ENCODE measurements around the gene DHX34. TPM values are rescaled to one million over a fixed set of nuclear protein-coding genes. Genes with fewer than 3 reads are reported as not detected.
"Not testable (repeated sequence)": the region's sequence is repeated elsewhere in the genome, so short reads cannot be mapped to it uniquely, and the experiment has no call there.

The DHX34 gene
- total RNA-seq, 1 experiment from 2014 or later = 23.0 TPM

DNA sequence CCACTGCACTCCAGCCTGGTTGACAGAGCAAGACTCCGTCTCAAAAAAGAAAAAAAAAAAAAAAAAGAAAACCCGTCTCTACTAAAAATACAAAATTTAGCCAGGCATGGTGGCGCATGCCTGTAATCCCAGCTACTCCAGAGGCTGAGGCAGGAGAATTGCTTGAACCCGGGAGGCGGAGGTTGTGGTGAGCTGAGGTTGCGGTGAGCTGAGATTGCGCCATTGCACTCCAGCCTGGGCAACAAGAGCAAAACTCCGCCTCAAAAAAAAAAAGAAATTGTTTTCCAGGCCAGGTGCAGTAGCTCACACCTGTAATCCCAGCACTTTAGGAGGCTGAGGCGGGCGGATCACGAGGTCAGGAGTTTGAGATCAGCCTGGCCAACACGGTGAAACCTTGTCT is 37.5 kb downstream of the DHX34 start:
- H3K4me1 ChIP-seq (replicated peaks; ENCODE audit: insufficient read depth); BruUV-seq (replicated peaks); H3K4me3 ChIP-seq; H3K36me3 ChIP-seq (ENCODE audit: low read depth); H4K20me1 ChIP-seq (ENCODE audit: insufficient read depth); H3K27me3 ChIP-seq (ENCODE audit: insufficient read depth, low read depth); intact Hi-C loops (cut with micrococcal nuclease; ENCODE audit: unreplicated experiment); H3K9me2 ChIP-seq (ENCODE audit: insufficient read depth); H2AFZ ChIP-seq; H3K79me2 ChIP-seq (ENCODE audit: low read depth); DNase-seq; H3K27ac ChIP-seq; H3K9me3 ChIP-seq (ENCODE audit: insufficient read depth, low read depth); H3K4me2 ChIP-seq: not testable (repeated sequence)
- ChIA-PET CTCF (interaction anchor here (0.7 kb wide), 3 partner anchors 38 to 280 kb away, joined by 3 to 8 read pairs (median 3); no protein-coding TSS in a partner anchor), POLR2A (ENCODE audit: unreplicated experiment) (interaction anchor here (0.6 kb wide), 1 partner anchor 113 kb away, joined by 5 read pairs; no protein-coding TSS in a partner anchor)
- H3F3A ChIP-seq (ENCODE audit: insufficient read depth, low read depth) = peaks cover 28% of the 10 kb centered on the region

- H3K79me2 ChIP-seq (ENCODE audit: low read depth); POLR2A ChIA-PET (ENCODE audit: unreplicated experiment); H3K9me3 ChIP-seq (ENCODE audit: insufficient read depth, low read depth); H3K4me2 ChIP-seq; H3K27me3 ChIP-seq (ENCODE audit: insufficient read depth, low read depth); intact Hi-C loops (cut with micrococcal nuclease; ENCODE audit: unreplicated experiment); H3K36me3 ChIP-seq (ENCODE audit: low read depth); H4K20me1 ChIP-seq (ENCODE audit: insufficient read depth); H3K4me1 ChIP-seq (replicated peaks; ENCODE audit: insufficient read depth); BruUV-seq (replicated peaks); DNase-seq; H3K4me3 ChIP-seq; CTCF ChIA-PET; H3K27ac ChIP-seq; H2AFZ ChIP-seq; H3K9me2 ChIP-seq (ENCODE audit: insufficient read depth): not testable (repeated sequence)
- H3F3A ChIP-seq (ENCODE audit: insufficient read depth, low read depth) = peaks cover 18% of the 10 kb centered on the region
Measured at GRCh38 chr19:47387623-47388022, 38.5 kb downstream of the DHX34 start.

DNA sequence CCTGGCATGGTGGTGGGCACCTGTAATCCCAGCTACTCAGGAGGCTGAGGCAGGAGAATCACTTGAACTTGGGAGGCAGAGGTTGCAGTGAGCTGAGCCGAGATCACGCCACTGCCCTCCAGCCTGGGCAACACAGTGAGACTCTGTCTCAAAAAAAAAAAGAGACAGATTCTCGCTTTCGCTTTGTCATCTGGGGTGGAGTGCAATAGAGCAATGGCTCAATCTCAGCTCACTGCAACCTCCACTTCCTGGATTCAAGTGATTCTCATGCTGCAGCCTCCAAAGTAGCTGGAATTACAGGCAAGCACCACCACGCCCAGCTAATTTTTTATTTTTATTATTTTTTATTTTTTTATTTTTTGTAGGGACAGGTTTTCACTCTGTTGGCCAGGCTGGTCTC is 39.6 kb downstream of the DHX34 start:
- H4K20me1 ChIP-seq (ENCODE audit: insufficient read depth); H3K79me2 ChIP-seq (ENCODE audit: low read depth); H3K27me3 ChIP-seq (ENCODE audit: insufficient read depth, low read depth); H3F3A ChIP-seq (ENCODE audit: insufficient read depth, low read depth); H3K4me1 ChIP-seq (replicated peaks; ENCODE audit: insufficient read depth); H3K27ac ChIP-seq; intact Hi-C loops (cut with micrococcal nuclease; ENCODE audit: unreplicated experiment); H3K36me3 ChIP-seq (ENCODE audit: low read depth); H3K4me2 ChIP-seq; DNase-seq; H3K9me2 ChIP-seq (ENCODE audit: insufficient read depth); H3K4me3 ChIP-seq; H3K9me3 ChIP-seq (ENCODE audit: insufficient read depth, low read depth); BruUV-seq (replicated peaks); H2AFZ ChIP-seq: not testable (repeated sequence)
- ChIA-PET CTCF (interaction anchor here (0.7 kb wide), 1 partner anchor 1426 kb away, joined by 4 read pairs; no protein-coding TSS in a partner anchor), POLR2A (ENCODE audit: unreplicated experiment) (interaction anchor here (0.6 kb wide), 1 partner anchor 32 kb away, joined by 4 read pairs; no protein-coding TSS in a partner anchor)

GRCh38 chr19:47389150-47389556 is 40.0 kb downstream of the DHX34 start:
- Histone ChIP-seq H3K27ac (no peak overlapping the region), H4K20me1 (ENCODE audit: insufficient read depth) (no peaks in the 10 kb centered on the region), H3K9me3 (ENCODE audit: insufficient read depth, low read depth) (no peaks in the 10 kb centered on the region), H3K4me2 (no peak overlapping the region), H2AFZ (no peak overlapping the region), H3K4me3 (no peak overlapping the region), H3K9me2 (ENCODE audit: insufficient read depth) (no peaks in the 10 kb centered on the region), H3K79me2 (ENCODE audit: low read depth) (no peaks in the 10 kb centered on the region), H3K27me3 (ENCODE audit: insufficient read depth, low read depth) (peaks cover 2% of the 10 kb centered on the region; the same call in 1 of the 2 replicates), H3K4me1 (replicated peaks; ENCODE audit: insufficient read depth) (no peaks in the 10 kb centered on the region), H3K36me3 (ENCODE audit: low read depth) (no peaks in the 10 kb centered on the region), H3F3A (ENCODE audit: insufficient read depth, low read depth) (peaks cover 6% of the 10 kb centered on the region)
- ChIA-PET POLR2A (ENCODE audit: unreplicated experiment) (no interaction called here), CTCF (interaction anchor here (0.5 kb wide), 1 partner anchor 40 kb away, joined by 4 read pairs; the partner anchor contains the start of gene DHX34)
- intact Hi-C loops (cut with micrococcal nuclease; ENCODE audit: unreplicated experiment) = no loop called here
- TF ChIP-seq CTCF (conservative IDR thresholded peaks at IDR 0.05) (no peak), EZH2 (IDR thresholded peaks at IDR 0.05; ENCODE audit: low read depth) (no peak)
- BruUV-seq (replicated peaks) = no TSS peak
- DNase-seq = peak in 1 of 2 experiments; percentile 40

Data from PC-9 (cell line).